ENCODE data around the gene BCAR1. TPM values are rescaled to one million over a fixed set of nuclear protein-coding genes. Genes with fewer than 3 reads are reported as not detected.

The BCAR1 gene
- total and polyA plus RNA-seq, 2 of the 13 experiments (the other 11 are each of a cell fraction or from before 2014, with no cell fraction given), result 48.1 to 51.7 TPM

DNA sequence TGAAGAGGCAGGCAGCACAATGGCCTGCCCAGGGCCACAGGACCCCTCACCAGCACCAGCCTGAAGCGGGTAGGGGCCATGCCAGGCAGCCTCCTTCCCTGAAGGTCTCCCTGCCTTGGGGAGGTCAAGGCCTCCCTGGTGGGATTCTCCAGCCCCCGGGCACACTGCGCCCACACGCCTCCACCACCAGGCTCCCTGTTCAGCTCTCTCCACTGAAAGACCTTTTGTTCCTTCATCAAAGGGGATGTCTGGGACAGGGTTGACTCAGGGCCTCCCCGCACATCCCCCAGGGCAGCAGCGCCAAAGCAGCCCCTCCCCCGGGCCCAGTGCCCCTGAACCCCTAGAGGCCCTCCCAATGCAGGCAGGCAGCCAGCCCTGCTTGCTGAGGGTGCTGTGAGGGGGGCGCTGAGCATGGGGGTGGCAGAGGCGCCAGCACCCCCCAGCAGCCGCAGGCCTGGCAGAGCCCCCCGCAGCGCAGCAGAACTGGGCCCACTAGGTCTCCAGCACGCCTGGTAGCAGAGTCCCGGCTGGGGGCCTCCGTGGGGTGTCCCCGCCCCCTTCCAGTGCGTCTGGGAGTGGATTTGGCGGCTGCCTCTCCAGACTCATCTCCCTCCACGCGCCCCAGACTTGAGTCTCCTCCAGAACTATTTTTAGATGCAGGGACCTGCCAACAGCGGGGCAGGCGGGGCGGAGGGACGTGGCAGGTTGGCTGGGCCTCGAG is 13.1 kb downstream of the BCAR1 start (continued):
- TF ChIP-seq, protein P1, sequence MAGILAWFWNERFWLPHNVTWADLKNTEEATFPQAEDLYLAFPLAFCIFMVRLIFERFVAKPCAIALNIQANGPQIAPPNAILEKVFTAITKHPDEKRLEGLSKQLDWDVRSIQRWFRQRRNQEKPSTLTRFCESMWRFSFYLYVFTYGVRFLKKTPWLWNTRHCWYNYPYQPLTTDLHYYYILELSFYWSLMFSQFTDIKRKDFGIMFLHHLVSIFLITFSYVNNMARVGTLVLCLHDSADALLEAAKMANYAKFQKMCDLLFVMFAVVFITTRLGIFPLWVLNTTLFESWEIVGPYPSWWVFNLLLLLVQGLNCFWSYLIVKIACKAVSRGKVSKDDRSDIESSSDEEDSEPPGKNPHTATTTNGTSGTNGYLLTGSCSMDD (CRISPR knock-in tag; IDR thresholded peaks at IDR 0.05), result no peak
- TF ChIP-seq, protein P2, sequence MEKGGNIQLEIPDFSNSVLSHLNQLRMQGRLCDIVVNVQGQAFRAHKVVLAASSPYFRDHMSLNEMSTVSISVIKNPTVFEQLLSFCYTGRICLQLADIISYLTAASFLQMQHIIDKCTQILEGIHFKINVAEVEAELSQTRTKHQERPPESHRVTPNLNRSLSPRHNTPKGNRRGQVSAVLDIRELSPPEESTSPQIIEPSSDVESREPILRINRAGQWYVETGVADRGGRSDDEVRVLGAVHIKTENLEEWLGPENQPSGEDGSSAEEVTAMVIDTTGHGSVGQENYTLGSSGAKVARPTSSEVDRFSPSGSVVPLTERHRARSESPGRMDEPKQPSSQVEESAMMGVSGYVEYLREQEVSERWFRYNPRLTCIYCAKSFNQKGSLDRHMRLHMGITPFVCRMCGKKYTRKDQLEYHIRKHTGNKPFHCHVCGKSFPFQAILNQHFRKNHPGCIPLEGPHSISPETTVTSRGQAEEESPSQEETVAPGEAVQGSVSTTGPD (CRISPR knock-in tag; IDR thresholded peaks at IDR 0.05), result no peak
- TF ChIP-seq MEIS1 (CRISPR knock-in tag; IDR thresholded peaks at IDR 0.05; ENCODE audit: borderline replicate concordance) (no peak), MBD4 (IDR thresholded peaks at IDR 0.05; ENCODE audit: borderline replicate concordance, low read length) (no peak), ZNF326 (CRISPR knock-in tag; IDR thresholded peaks at IDR 0.05; ENCODE audit: borderline replicate concordance) (no peak), NCOA1 (CRISPR knock-in tag; IDR thresholded peaks at IDR 0.05) (no peak), ZNF24 (IDR thresholded peaks at IDR 0.05) (no peak), ATAD3A (CRISPR knock-in tag; IDR thresholded peaks at IDR 0.05) (no peak), ZFP41 (CRISPR knock-in tag; IDR thresholded peaks at IDR 0.05; ENCODE audit: borderline replicate concordance) (no peak), HDAC6 (IDR thresholded peaks at IDR 0.05; ENCODE audit: low read depth, low read length) (no peak), ZNF17 (CRISPR knock-in tag; IDR thresholded peaks at IDR 0.05) (no peak), JUNB (CRISPR knock-in tag; IDR thresholded peaks at IDR 0.05; ENCODE audit: borderline replicate concordance) (no peak), NCOA5 (CRISPR knock-in tag; IDR thresholded peaks at IDR 0.05) (no peak), ZNF614 (CRISPR knock-in tag; IDR thresholded peaks at IDR 0.05; ENCODE audit: borderline replicate concordance) (no peak), ZBTB38 (CRISPR knock-in tag; IDR thresholded peaks at IDR 0.05) (peak; percentile 16; the same call in 1 of the 2 replicates), ZMYM3 (CRISPR knock-in tag; IDR thresholded peaks at IDR 0.05) (no peak), BCL6 (CRISPR knock-in tag; IDR thresholded peaks at IDR 0.05) (peak; percentile 71), RXRA (CRISPR knock-in tag; IDR thresholded peaks at IDR 0.05) (peak; percentile 91), ZNF331 (CRISPR knock-in tag; IDR thresholded peaks at IDR 0.05) (peak; percentile 55), ZNF83 (CRISPR knock-in tag; IDR thresholded peaks at IDR 0.05; ENCODE audit: borderline replicate concordance) (no peak), ZNF232 (CRISPR knock-in tag; IDR thresholded peaks at IDR 0.05; ENCODE audit: borderline replicate concordance) (no peak), DMAP1 (CRISPR knock-in tag; IDR thresholded peaks at IDR 0.05) (no peak)
- TF ChIP-seq, protein P3, sequence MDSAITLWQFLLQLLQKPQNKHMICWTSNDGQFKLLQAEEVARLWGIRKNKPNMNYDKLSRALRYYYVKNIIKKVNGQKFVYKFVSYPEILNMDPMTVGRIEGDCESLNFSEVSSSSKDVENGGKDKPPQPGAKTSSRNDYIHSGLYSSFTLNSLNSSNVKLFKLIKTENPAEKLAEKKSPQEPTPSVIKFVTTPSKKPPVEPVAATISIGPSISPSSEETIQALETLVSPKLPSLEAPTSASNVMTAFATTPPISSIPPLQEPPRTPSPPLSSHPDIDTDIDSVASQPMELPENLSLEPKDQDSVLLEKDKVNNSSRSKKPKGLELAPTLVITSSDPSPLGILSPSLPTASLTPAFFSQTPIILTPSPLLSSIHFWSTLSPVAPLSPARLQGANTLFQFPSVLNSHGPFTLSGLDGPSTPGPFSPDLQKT (CRISPR knock-in tag; IDR thresholded peaks at IDR 0.05; ENCODE audit: borderline replicate concordance), result no peak
- TF ChIP-seq, protein P4, sequence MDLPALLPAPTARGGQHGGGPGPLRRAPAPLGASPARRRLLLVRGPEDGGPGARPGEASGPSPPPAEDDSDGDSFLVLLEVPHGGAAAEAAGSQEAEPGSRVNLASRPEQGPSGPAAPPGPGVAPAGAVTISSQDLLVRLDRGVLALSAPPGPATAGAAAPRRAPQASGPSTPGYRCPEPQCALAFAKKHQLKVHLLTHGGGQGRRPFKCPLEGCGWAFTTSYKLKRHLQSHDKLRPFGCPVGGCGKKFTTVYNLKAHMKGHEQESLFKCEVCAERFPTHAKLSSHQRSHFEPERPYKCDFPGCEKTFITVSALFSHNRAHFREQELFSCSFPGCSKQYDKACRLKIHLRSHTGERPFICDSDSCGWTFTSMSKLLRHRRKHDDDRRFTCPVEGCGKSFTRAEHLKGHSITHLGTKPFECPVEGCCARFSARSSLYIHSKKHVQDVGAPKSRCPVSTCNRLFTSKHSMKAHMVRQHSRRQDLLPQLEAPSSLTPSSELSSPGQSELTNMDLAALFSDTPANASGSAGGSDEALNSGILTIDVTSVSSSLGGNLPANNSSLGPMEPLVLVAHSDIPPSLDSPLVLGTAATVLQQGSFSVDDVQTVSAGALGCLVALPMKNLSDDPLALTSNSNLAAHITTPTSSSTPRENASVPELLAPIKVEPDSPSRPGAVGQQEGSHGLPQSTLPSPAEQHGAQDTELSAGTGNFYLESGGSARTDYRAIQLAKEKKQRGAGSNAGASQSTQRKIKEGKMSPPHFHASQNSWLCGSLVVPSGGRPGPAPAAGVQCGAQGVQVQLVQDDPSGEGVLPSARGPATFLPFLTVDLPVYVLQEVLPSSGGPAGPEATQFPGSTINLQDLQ (CRISPR knock-in tag; IDR thresholded peaks at IDR 0.05), result no peak
- TF ChIP-seq, protein P5, sequence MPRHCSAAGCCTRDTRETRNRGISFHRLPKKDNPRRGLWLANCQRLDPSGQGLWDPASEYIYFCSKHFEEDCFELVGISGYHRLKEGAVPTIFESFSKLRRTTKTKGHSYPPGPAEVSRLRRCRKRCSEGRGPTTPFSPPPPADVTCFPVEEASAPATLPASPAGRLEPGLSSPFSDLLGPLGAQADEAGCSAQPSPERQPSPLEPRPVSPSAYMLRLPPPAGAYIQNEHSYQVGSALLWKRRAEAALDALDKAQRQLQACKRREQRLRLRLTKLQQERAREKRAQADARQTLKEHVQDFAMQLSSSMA (CRISPR knock-in tag; IDR thresholded peaks at IDR 0.05), result no peak

All from HepG2 (cell line).